ENCODE data around the gene MAPK11. TPM values are rescaled to one million over a fixed set of nuclear protein-coding genes. Genes with fewer than 3 reads are reported as not detected.

MAPK11 gene
- total RNA-seq, 1 donor from 2014 or later = 33.2 TPM

- intact Hi-C loops (cut with micrococcal nuclease) = loop anchor here (5.0 kb wide), 1 partner anchor 36 kb away; the partner anchor contains the start of gene MAPK11
Measured at GRCh38 chr22:50308597-50308935, 38.4 kb upstream of the MAPK11 start.

- intact Hi-C loops (cut with micrococcal nuclease) = loop anchor here (5.0 kb wide), 1 partner anchor 36 kb away; the partner anchor contains the start of gene MAPK11
Measured at GRCh38 chr22:50307890-50308596, 37.9 kb upstream of the MAPK11 start.

GRCh38 chr22:50306753-50307749 lies 36.9 kb upstream of the MAPK11 start, which contains the start of gene PLXNB2:
Gene PLXNB2 (minus strand): TSS chr22:50307646. CDS start chr22:50290584, 17,062 bp downstream.
- intact Hi-C loops (cut with micrococcal nuclease) = loop anchor here (5.0 kb wide), 1 partner anchor 35 kb away; the partner anchor contains the start of gene MAPK11

GRCh38 chr22:50305923-50306566 lies 35.9 kb upstream of the MAPK11 start:
- intact Hi-C loops (cut with micrococcal nuclease) = loop anchor here (5.0 kb wide), 1 partner anchor 34 kb away; the partner anchor contains the start of gene MAPK11

- intact Hi-C loops (cut with micrococcal nuclease) = loop anchor here (5.0 kb wide), 1 partner anchor 33 kb away; the partner anchor contains the start of gene MAPK11
Measured at GRCh38 chr22:50305393-50305922, 35.3 kb upstream of the MAPK11 start.

- intact Hi-C loops (cut with micrococcal nuclease) = loop anchor here (5.0 kb wide), 1 partner anchor 32 kb away; the partner anchor contains the start of gene MAPK11
Measured at GRCh38 chr22:50304528-50305392, 34.6 kb upstream of the MAPK11 start.

- intact Hi-C loops (cut with micrococcal nuclease) = no loop called here
Measured at GRCh38 chr22:50303848-50304527, 33.8 kb upstream of the MAPK11 start.

- intact Hi-C loops (cut with micrococcal nuclease) = no loop called here
Measured at GRCh38 chr22:50303515-50303847, 33.3 kb upstream of the MAPK11 start.

- intact Hi-C loops (cut with micrococcal nuclease) = no loop called here
Measured at GRCh38 chr22:50302564-50302963, 32.4 kb upstream of the MAPK11 start.

- intact Hi-C loops (cut with micrococcal nuclease) = no loop called here
Measured at GRCh38 chr22:50302041-50302541, 31.9 kb upstream of the MAPK11 start.

- intact Hi-C loops (cut with micrococcal nuclease) = no loop called here
Measured at GRCh38 chr22:50301581-50301991, 31.4 kb upstream of the MAPK11 start.

GRCh38 chr22:50300620-50301257 lies 30.6 kb upstream of the MAPK11 start:
- intact Hi-C loops (cut with micrococcal nuclease) = no loop called here

- intact Hi-C loops (cut with micrococcal nuclease) = no loop called here
Measured at GRCh38 chr22:50299785-50300619, 29.8 kb upstream of the MAPK11 start.

- intact Hi-C loops (cut with micrococcal nuclease) = no loop called here
Measured at GRCh38 chr22:50298937-50299784, 29.0 kb upstream of the MAPK11 start.

- intact Hi-C loops (cut with micrococcal nuclease) = no loop called here
Measured at GRCh38 chr22:50298266-50298637, 28.1 kb upstream of the MAPK11 start.

- intact Hi-C loops (cut with micrococcal nuclease) = no loop called here
Measured at GRCh38 chr22:50297510-50298265, 27.5 kb upstream of the MAPK11 start.

All from T-helper 1 cell treated with Interleukin-12 subunit alpha and Interleukin-12 subunit beta and Interleukin-4 antibody, amounts not matched to agents 30 ng/mL and 1 ng/mL, for 36 hours (primary cell).